HFF-Myc (cell line): ENCODE results near the gene SLC50A1.

ENCODE experiments used
- DNase-seq: peaks from one replicate; pipeline ENCODE4 v3.0.0-alpha.2; 2011; ENCODE audit warnings: low read depth; ENCODE audit errors: extremely low read depth
- H3K4me3 ChIP-seq: replicated peaks from 2 replicates; pipeline ENCODE4 v1.5.1; 2011; ENCODE audit warnings: low read depth, mild to moderate bottlenecking, control low read depth, low read length
- TF ChIP-seq, protein P1 (sequence below): IDR thresholded peaks from 2 replicates; pipeline ENCODE4 v1.5.1; 2012; ENCODE audit warnings: mild to moderate bottlenecking, low read depth, low read length, control low read depth; ENCODE audit errors: missing control alignments

The SLC50A1 gene

DNA sequence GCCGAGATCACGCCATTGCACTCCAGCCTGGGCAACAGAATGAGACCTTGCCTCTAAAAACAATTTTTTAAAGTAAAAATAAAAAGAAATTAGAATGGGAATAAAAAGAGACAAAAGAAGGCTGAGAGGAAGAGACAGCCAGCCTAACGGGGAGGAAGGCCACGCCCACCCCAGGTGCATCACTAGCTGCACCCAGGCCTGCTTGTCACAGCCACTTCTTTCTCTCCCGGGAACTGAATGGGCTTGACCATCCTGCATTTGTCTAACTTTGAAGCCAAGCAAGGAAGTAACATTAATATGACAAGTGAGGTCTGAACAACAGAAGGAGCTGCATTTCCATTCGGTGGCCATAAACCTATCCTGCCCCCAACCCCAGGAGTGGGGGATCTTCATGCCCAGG is 28.8 kb upstream of the SLC50A1 start:
- TF ChIP-seq, protein P1, sequence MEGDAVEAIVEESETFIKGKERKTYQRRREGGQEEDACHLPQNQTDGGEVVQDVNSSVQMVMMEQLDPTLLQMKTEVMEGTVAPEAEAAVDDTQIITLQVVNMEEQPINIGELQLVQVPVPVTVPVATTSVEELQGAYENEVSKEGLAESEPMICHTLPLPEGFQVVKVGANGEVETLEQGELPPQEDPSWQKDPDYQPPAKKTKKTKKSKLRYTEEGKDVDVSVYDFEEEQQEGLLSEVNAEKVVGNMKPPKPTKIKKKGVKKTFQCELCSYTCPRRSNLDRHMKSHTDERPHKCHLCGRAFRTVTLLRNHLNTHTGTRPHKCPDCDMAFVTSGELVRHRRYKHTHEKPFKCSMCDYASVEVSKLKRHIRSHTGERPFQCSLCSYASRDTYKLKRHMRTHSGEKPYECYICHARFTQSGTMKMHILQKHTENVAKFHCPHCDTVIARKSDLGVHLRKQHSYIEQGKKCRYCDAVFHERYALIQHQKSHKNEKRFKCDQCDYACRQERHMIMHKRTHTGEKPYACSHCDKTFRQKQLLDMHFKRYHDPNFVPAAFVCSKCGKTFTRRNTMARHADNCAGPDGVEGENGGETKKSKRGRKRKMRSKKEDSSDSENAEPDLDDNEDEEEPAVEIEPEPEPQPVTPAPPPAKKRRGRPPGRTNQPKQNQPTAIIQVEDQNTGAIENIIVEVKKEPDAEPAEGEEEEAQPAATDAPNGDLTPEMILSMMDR: no peak
- no peak for DNase-seq
- H3K4me3 ChIP-seq: no peak overlapping the region

GRCh38 chr1:155107309-155108264 is 28.1 kb upstream of the SLC50A1 start:
- H3K4me3 ChIP-seq: no peak overlapping the region
- TF ChIP-seq, protein P1: no peak
- no peak for DNase-seq

- no peak for DNase-seq
- no peak overlapping the region for H3K4me3 ChIP-seq
- TF ChIP-seq, protein P1: no peak
These were observed 27.4 kb upstream of the SLC50A1 start for GRCh38 chr1:155108296-155108695.

- TF ChIP-seq, protein P1: no peak
- DNase-seq: no peak
- no peak overlapping the region for H3K4me3 ChIP-seq
These were observed 25.3 kb upstream of the SLC50A1 start for GRCh38 chr1:155110381-155110780.

- TF ChIP-seq, protein P1: no peak
- no peak overlapping the region for H3K4me3 ChIP-seq
- no peak for DNase-seq
These were observed 24.8 kb upstream of the SLC50A1 start for GRCh38 chr1:155110826-155111225.

- DNase-seq: no peak
- no peak overlapping the region for H3K4me3 ChIP-seq
- TF ChIP-seq, protein P1: no peak
These were observed 22.1 kb upstream of the SLC50A1 start for GRCh38 chr1:155113450-155113980.
